ENCODE data around the gene RNF213.

DNA sequence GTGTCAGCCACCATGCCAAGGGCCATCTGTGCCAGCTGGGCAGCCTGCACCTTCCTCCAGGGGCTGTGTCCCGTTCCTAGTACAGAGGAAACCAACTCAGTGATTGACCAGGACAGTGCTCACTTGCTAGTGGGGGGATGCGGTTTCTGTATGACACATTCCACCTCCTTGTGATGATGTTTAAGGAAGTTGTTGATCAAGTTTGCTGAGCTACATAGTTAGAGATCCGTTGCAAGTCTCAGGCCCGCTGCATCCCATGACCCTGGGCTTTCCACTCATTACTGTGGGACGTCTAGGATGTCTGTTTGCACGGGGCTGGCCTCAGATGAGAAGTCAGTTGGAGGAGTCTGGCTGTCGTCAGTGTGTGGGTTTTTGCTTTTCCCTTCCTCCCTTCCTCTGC, 33.6 kb downstream of the RNF213 start:
- TF ChIP-seq, protein P1, sequence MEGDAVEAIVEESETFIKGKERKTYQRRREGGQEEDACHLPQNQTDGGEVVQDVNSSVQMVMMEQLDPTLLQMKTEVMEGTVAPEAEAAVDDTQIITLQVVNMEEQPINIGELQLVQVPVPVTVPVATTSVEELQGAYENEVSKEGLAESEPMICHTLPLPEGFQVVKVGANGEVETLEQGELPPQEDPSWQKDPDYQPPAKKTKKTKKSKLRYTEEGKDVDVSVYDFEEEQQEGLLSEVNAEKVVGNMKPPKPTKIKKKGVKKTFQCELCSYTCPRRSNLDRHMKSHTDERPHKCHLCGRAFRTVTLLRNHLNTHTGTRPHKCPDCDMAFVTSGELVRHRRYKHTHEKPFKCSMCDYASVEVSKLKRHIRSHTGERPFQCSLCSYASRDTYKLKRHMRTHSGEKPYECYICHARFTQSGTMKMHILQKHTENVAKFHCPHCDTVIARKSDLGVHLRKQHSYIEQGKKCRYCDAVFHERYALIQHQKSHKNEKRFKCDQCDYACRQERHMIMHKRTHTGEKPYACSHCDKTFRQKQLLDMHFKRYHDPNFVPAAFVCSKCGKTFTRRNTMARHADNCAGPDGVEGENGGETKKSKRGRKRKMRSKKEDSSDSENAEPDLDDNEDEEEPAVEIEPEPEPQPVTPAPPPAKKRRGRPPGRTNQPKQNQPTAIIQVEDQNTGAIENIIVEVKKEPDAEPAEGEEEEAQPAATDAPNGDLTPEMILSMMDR (IDR thresholded peaks at IDR 0.05): no peak
- TF ChIP-seq POLR2A (IDR thresholded peaks at IDR 0.05): no peak
